SK-N-MC (cell line): ENCODE measurements around the gene POU6F2.

ENCODE experiments used
- EZH2 ChIP-seq: fragments of 200-600 bp; sonication (generic); IDR thresholded peaks from one replicate; pipeline ENCODE4 v1.6.1; 2017; ENCODE audit warnings: antibody characterized with exemption
- FOXP2 ChIP-seq: optimal IDR thresholded peaks from 2 replicates; pipeline ENCODE3; 2011; ENCODE audit warnings: mild to moderate bottlenecking, moderate library complexity; ENCODE audit not compliant: insufficient read depth; ENCODE audit errors: extremely low read length, control extremely low read depth
- POLR2AphosphoS5 ChIP-seq: IDR thresholded peaks from 2 replicates; pipeline ENCODE4 v1.6.1; 2012; ENCODE audit warnings: mild to moderate bottlenecking, low read depth, low read length, borderline replicate concordance

DNA sequence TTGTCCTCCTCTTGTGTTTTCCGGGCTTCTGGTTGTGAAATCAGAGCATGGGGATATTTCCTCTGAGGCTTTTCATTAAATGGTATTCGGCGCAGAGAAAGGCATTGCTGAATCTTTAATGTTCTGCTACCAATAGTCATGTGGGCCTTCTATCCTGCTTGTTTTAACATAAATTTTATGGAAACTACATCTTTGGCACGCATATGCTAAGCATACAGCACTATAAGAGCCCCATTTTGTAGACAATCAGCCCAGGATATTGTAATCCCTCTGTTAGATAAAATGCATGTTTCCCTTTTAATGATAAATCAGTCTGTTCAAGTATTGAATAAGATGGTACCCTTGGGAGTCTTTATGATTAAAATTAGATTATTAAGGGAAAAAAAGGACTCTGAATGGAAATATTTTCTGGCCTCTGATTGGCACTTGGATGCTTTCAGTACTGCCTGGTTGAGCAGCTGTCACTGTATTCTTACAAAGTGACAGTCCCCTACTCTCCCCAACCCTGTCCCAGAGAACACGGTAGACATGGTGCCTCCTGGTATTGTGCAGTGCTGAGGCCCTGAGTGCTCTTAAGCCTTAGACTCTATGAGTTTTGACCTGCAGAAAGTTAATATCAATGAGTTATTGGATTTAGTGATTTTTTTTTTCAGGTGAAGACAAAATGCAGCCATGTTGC is 256.3 kb downstream of the POU6F2 start:
- TF ChIP-seq EZH2 (no peak), POLR2AphosphoS5 (no peak), FOXP2 (no peak)
